GM18508 (cell line): ENCODE results near the gene MAP2K7.

Experiments
- ATAC-seq: cut with Tn5 transposase; IDR thresholded peaks from one replicate; pipeline ENCODE4 v1.9.1; 2021; ENCODE audit warnings: moderate number of reproducible peaks; ENCODE audit not compliant: insufficient read depth, unreplicated experiment

MAP2K7 gene

DNA sequence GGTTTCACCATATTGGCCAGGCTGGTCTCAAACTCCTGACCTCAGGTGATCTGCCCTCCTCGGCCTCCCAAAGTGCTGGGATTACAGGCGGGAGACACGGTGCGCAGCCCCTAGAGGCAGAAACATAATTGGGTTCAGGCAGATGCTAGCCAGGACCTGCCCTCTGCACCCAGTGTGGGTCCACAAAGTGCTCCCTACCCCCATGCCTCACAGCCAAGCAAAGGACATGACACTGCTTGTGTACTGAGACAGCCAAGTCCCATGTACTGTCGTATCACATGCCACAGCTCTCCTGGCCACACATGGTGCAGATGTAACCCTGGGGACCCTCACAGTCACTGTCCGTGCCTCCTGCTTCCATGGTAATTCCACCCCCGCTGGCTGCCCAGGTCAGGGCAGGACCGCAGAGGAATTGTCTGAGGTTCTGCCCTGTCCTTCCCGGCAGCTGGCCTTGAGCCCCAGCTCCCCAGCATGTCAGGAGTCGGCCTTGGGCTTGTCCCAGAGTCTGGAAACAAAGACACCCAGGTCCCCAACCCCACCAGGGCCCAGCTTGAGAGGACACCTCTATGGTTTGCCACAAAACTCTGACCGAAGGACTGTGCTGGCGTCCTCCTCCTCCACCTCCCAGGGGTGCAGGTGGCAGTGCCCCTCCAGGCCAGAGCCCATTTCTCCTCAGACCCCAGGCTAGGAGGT is 37.1 kb upstream of the MAP2K7 start:
- no peak for ATAC-seq

DNA sequence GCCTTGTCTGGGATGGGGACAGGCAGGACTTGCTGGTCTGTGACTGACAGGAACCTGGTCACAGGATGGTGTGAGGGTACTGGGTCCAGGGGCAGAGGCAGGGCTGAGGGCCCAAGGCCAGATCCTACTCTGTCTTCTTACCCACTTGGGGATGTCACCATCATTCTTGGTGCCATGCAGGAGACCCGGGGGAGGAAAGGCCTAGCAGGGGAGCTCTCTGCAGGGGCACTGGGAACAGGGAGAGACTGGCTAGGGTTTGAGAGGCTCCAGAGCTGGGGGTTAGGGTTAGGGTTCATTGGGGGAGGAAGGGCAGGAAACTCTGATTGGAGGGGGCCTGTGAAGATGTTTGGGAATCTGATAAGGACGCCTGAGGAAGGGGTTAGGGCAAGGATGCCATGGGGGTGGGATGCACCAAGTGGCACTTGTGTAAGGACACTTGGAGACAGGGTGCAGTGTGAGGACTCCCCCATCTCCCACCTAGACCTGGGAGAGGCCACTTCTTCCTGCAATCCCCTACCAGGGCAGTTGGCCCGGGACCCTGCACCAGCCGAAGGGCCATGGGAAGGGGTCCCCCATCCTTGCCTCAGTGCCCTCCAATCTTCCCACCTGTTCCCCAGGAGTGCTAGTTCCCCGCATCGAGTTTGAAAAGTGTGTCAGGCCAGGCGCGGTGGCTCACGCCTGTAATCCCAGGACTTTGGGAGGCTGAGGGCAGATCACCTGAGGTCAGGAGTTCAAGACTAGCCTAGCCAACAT is 36.4 kb upstream of the MAP2K7 start:
- ATAC-seq: no peak

DNA sequence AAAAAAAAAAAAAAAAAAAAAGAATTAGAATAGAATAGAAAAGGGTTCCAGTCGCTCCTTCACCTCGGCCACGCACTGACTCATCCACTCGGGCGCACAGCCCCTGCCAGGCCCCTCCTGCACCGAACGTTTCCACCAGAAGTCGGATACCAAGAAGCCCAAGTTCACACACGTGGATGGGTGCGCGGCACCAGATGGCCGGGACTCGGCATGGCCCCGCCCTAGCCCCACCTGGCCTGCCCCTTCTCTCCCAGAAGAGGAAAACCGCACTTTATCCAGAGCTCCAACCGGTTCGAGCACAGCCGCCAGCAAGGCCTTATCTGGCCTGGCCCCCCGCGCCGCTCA is 35.4 kb upstream of the MAP2K7 start:
- no peak for ATAC-seq

DNA sequence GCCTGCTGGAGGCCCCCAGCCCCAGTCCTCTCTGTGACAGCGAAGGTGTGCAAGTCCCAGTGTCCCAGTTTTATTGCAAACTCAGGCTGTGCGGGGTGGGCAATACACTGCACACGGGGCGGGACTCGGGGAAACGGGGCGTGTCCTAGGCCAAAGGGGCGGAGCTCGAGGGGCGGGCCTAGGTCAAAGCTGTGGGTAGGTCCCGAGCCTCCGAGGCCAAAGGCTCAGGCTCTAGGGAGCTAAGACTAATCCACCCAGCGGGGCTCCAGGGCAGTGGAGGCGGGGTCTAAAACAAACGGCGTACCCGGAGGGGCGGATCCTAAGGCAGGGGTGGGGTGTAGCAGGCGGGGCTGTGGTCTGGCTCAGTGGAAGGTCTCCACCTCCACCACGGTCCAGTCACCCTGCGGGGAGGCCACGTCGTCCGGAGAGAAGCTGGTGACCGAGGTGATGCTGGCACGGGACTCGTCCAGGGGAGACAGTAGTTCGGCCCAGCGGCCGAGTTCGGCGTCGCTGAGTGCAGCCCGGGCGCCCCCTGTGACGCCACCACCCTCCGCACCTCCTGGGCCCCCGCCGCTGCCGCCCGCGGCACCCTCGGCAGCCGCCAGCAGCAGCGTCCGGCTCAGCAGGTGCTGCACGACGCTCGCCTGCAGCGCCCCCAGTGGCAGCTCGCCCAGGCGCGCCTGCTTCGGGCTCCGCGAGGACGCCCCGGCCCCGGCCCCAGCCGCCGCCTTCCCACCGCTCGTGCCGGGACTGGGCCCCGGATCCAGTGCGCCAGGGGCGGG is 34.8 kb upstream of the MAP2K7 start:
- ATAC-seq: no peak

DNA sequence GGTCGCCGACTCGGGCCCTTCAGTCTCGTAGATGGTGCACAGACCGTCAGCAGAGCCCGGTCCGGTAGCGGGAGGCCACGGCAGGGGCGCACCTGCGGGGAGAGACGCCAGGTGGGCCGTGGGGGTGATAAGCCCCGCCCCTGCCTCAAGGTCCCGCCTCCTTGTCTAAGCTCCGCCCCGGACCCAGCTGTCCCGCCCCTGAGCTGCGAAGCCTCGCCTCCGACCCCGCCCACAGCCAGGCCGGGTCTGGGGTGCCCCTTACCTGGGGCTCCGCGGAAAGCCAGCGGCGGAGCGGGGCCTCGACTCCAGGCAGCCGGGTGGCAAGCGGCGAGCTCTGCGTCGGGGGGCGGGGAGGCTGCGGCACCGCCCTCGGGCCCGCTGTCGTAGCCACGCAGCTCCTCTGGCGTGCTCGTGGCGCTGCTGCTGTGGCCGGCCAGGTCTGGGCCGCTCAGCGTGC is 34.2 kb upstream of the MAP2K7 start:
- no peak for ATAC-seq

DNA sequence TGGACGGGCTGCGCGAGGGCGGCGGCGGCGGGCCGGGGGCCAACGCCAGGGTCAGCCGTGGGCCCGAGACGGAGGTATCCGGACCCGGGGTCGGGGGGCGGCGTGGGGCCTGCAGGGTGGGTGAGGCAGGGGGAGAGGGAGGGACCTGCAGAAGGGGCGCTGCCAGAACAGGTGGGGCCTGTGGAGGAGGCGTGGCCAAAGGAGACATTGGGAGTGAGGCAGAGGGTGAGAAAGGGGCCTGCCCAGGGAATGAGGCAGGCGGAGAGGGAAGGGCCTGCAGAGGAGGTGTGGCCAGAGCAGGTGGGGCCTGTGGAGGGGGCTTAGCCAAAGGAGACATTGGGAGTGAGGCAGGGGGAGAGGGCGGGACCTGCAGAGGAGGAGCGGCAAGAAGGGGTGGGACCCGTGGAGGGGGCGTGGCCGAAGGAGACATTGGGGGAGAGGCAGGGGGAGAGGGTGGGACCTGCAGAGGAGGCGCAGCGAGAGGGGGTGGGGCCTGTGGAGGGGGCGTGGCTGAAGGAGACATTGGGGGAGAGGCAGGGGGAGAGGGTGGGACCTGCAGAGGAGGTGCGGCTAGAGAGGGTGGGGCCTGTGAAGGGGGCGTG is 33.7 kb upstream of the MAP2K7 start:
- ATAC-seq: no peak

DNA sequence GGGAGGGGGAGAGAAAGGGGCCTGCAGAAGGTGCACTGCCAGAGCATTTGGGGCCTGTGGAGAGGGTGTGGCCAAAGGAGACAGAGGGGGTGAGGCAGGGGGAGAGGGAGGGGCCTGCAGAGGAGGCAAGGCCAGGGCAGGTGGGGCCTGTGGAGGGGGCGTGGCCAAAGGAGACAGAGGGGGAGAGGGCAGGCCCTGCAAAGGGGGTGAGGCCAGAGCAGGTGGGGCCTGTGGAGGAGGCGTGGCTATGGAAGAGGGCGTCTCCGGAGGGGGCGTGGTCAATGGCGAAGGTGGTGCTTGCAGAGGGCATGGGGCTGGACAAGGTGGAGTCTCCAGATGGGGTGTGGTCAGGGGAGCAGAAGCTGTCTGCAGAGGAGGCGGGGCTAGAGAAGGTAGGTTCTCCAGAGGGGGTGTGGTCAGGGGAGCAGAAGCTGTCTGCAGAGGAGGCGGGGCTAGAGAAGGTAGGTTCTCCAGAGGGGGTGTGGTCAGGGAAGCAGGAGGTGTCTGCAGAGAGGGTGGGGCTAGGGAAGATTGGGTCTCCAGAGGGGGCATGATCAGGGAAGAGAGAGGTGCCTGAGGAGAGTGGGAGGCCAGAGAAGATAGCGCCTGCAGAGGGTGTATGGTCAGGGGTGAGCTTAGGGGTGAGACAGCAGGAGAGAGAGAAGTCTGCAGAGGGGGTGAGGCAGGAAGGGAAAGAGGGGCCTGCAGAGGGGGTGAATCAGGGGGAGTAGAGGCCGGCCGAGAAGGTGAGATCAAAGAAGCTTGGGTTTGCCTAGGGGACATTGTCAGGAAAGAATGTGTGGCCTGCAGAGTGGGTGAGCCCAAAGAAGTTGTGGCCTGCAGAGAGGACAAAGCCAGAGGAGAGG is 32.9 kb upstream of the MAP2K7 start:
- ATAC-seq: no peak

DNA sequence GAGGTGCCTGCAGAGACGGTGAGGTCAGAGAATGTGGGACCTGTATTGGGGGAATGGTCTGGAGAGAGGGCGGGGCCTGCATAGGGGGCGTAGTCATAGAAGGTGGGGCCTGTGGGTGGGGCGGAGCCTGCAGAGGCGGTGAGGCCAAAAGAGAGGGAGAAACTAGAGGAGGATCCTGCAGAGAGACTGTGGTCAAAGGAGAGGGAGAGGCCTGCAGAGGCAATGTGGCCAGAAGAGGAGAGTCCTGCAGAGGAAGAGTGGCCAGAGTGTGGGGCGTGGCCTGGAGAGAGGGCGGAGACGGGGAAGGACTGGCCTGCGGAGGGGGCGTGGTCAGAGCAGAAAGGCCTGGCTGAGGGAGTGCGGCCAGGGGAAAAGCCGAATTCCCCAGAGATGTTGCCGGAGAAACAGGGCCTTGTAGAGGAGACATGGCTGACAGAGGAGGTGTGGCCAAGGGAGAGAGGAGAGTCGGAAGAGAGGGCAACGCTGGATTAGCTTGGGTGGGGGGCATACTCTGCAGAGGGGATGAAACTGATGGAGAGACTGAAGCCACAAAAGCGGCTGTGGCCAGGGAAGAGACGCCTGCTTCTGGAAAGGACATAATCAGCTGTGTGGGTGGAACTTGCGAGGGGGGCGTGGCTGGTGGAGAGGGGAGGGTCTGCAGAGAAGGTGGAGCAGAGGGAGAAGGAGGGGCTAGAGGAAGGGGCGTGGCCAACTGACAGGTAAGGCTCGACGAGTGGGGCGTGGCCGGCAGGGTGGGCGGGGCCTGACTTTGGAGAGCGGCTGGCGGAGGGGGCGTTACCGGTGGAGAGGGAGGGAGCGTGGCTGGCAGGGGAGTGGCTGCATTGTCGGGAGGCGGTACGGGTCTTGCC is 32.0 kb upstream of the MAP2K7 start:
- ATAC-seq: no peak

DNA sequence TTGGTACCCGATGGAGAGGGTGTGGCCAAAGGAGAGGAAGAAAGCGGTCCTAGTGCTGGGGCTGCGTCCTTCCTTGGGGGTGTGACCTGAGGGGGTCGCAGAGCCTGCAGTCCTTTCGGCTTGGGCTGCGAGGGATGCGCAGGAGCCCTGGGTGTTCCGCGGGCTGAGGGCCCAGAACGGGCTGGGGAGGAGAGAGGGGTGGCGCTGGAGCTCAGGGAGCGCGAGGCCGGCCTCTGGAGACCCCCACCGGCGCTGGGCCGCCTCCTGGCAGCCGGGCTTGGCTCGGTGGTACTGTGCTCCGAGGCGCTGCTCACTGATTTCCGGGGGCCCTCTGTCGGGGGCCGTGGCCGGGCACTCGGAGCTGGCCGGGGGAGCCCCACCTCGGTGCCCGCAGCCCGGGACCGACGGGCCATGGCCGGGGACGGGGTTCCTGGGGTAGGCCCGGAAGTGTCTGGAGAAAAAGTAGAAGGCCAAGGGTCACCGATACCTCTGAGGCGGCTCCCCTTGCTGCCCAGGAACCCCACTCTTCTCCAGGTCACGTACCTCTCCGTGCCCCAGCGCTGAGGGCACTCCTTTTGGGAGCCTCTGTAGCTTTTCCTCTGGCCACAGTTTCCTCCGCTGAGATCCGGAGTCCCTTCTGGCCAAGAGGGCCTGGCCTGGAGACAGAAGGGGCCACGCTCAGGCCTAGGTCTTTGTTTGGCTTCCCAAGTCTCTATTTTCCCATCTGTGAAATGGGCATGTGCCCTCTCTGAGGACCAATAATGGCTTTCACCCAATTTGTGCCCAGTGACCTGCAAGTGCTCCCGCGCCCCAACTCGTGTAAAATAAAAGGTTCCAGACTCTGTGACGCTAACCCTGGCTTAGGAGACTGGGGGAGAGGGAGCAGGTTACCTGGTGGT is 31.1 kb upstream of the MAP2K7 start:
- ATAC-seq: no peak

DNA sequence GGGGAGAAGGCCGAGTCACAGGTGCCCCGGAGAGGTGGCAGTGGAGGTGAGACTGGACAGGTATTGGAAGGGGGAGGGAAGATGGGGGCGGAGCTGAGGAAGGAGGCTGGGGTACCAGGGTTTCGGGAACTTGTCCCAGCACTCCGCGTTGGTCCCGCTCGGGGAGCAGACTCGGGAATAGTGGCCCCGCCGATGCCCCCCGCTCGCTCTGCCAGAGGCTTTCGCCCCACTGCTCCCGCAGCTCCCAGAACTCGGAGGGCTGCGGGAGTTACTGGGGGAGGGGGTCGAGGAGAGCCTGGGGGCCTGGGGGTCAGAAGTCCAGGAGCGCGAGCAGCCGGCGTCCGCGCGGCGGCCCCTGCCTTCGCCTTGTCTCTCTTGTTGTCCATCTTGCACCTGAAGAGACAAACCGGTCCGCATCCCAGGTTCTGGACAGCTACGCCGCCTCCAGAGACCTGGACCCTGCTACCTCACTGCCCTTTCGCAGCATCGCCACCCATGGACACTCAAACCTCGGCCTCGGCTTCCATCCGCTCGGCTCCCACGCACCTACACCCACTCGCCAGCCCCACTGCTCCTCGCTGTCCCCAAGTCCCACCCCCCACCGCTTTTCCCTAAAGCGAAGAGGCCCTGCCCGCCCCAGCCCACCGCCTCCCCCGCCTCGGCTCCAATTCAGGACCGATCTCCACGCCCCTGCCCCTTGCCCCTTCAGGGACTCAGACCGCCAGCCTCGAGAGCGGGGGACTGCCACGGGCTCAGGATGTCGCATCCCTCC is 30.2 kb upstream of the MAP2K7 start:
- no peak for ATAC-seq

DNA sequence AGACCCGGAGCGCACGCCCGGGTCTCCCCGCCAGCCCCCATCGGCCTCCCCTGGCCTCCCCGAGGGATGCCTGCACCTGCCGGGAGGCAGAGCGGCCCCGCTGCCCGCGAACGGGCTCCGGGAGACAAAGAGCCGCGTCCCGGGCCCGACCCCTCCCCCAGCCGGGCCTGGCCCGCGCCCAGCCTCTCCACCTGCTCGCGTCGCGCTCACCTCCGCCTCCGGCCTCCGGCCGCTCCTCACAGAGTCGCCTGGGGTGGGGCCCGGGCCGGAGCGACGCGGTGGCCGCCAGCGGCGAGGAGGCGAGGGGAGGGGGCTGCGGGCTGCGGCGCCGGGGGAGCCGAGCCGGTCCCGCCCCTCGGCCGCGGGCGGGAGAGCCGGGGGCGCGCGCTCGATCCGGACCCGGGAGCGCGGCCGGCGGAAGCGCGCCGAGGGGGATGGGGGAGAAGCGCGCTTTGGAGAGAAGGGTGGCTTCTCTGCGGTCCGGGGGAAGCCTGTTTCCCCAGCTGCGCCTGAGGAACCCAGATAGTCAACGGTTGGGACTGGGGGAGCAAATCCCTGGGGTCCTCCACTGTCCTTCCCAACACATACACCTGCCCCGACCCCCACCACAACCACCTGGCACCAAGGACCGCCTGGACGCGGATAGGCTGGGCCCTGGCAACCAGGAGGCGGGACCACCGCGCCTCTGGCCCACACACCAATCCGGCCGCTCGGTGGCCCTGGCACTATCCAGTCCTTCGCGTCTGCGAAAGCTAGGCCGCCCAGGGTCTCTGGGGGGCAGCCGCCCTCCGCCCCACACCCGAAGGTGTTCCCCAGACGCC is 29.4 kb upstream of the MAP2K7 start, which contains the start of gene PRR36:
Gene PRR36 (minus strand): TSS at position 315 of the 821 bp plus-strand sequence. CDS start 701 bp downstream, outside the sequence.
- ATAC-seq: no peak

DNA sequence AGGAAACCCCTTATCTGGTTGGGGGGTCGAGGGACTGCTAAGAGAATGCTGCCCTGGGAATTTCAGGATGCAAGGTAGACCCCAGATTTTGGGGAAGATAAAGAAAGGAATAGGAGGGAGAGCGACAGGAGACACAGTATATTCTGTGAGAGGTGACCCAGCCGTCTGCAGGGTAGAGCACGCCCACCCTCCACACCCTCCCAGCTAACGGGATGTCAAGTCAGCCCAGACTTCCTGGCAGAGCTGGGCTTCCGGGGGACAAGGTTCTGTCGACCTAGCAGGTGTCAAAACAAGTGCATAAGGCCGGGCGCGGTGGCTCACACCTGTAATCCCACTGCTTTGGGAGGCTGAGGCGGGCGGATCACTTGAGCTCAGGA is 28.8 kb upstream of the MAP2K7 start:
- no peak for ATAC-seq

DNA sequence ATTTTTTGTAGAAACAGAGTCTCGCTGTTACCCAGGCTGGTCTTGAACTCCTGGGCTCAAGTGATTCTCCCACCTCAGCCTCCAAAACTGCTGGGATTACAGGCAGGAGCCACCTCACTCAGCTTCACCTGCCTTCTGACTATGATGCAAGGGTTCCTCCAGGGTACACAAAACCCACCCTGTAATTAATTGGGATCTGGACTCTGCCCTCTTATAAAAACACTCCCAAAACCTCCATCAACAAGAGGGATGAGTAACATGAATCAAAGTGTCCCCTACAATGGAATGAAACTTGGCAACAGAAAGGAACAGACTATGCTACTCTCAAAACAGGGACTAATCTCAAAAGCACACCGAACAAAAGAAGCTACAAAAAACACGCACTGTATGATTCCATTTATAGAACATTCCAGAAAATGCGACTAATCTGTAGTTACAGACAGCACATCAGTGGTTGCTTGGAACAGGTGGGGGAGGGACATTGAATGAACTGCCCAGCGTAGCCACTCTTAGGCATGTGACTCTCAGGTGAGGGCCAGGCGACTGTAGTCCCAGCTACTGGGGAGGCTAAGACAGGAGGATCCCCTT is 26.3 kb upstream of the MAP2K7 start:
- ATAC-seq: no peak

DNA sequence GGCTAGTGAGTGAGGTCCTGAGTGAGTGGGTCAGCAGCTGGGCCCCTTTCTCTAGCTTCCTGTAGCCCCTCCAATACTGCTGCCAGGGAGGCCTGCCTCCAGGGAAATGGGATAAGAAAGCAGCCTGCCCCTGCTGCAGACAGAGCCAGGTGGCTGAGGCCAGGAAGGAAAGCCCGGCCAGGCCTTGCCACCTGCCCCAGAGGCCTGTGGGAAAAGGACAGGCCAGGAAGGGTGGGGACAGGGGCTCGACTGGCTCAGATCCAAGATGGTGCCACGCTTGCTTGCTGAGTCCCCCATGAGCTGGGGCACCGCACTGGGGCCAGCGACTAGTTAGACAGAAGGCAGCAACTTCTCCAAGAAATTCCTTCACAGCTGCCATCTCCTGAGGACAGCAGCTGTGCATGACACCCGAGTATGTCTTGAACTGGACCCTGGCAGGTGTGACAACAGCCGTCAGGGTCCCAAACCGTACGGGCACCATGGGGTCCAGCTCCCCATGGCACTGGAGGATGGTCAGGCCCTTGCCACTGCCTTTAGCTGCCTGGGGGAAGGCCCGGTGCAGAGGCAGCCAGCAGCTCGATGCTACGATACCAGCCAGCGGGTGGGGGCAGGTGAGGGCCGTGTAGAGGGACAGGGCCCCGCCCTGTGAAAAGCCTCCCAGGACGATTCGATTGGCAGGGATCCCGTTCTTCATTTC is 24.4 kb upstream of the MAP2K7 start:
- ATAC-seq: no peak

DNA sequence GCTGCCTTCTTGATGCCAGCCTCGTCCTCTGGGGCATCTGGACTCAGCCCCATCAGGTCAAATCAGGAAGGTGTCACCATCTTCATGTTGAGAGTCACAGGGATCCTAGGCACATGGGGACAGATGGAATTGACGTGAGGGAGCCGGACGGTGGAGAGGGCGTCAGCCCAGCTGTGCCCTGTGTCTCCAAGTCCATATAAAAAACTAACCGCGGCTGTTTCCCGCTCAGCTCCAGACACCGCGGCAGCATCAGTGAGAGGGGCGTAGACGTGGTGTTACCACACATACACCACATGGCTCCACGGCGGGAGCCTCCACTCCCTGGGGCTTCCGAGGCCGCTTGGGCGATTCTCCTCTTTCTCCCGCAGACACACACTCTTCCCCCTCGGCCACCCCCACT is 23.8 kb upstream of the MAP2K7 start:
- no peak for ATAC-seq
